Measurements from ENCODE around the gene NHERF1.

DNA sequence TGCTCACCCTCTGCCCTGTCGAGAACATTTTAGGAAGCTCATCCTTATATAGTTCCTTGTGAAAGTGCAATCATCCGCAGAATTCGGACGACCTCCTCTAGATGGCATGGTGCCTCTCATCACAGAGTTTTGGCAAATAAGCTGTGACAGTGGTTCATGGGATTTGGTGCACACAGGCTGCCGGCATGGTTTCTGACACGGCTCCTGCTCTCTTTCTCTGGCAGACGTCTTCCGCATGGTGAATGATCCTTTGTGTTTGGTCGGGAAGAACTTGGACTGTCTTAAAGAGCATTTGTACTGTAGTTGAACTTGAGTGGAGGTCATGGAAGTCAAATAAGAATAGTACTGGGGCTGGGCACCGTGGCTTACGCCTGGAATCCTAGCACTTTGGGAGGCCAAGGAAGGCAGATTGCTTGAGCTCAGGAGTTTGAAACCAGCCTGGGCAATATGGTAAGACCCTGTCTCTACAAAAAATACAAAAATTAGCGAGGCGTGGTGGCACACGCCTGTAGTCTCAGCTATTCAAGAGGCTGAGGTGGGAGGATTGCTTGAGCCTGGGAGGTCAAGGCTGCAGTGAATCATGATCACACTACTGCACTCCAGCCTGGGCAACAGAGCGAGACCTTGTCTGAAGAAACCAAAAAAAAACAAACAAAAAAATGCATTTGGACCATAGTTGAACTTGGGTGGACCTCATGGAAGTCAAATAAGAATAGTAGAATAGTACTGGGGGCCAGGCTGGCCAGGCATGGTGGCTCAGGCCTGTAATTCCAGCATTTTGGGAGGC, 62.5 kb downstream of the NHERF1 start:
- no peak for TF ChIP-seq ZNF175 (tag by site-specific recombination; IDR thresholded peaks at IDR 0.05)
- TF ChIP-seq ZNF121 (tag by site-specific recombination; IDR thresholded peaks at IDR 0.05), result no peak
- TF ChIP-seq KLF10 (tag by site-specific recombination; IDR thresholded peaks at IDR 0.05), result no peak
- TF ChIP-seq ZNF155 (tag by site-specific recombination; IDR thresholded peaks at IDR 0.05), result no peak
- TF ChIP-seq YY1 (tag by site-specific recombination; IDR thresholded peaks at IDR 0.05), result no peak
- TF ChIP-seq, protein P1, sequence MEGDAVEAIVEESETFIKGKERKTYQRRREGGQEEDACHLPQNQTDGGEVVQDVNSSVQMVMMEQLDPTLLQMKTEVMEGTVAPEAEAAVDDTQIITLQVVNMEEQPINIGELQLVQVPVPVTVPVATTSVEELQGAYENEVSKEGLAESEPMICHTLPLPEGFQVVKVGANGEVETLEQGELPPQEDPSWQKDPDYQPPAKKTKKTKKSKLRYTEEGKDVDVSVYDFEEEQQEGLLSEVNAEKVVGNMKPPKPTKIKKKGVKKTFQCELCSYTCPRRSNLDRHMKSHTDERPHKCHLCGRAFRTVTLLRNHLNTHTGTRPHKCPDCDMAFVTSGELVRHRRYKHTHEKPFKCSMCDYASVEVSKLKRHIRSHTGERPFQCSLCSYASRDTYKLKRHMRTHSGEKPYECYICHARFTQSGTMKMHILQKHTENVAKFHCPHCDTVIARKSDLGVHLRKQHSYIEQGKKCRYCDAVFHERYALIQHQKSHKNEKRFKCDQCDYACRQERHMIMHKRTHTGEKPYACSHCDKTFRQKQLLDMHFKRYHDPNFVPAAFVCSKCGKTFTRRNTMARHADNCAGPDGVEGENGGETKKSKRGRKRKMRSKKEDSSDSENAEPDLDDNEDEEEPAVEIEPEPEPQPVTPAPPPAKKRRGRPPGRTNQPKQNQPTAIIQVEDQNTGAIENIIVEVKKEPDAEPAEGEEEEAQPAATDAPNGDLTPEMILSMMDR (tag by site-specific recombination; IDR thresholded peaks at IDR 0.05), result no peak
- no peak for TF ChIP-seq BCL11A (tag by site-specific recombination; IDR thresholded peaks at IDR 0.05; ENCODE audit: low read depth)
- TF ChIP-seq, protein P2, sequence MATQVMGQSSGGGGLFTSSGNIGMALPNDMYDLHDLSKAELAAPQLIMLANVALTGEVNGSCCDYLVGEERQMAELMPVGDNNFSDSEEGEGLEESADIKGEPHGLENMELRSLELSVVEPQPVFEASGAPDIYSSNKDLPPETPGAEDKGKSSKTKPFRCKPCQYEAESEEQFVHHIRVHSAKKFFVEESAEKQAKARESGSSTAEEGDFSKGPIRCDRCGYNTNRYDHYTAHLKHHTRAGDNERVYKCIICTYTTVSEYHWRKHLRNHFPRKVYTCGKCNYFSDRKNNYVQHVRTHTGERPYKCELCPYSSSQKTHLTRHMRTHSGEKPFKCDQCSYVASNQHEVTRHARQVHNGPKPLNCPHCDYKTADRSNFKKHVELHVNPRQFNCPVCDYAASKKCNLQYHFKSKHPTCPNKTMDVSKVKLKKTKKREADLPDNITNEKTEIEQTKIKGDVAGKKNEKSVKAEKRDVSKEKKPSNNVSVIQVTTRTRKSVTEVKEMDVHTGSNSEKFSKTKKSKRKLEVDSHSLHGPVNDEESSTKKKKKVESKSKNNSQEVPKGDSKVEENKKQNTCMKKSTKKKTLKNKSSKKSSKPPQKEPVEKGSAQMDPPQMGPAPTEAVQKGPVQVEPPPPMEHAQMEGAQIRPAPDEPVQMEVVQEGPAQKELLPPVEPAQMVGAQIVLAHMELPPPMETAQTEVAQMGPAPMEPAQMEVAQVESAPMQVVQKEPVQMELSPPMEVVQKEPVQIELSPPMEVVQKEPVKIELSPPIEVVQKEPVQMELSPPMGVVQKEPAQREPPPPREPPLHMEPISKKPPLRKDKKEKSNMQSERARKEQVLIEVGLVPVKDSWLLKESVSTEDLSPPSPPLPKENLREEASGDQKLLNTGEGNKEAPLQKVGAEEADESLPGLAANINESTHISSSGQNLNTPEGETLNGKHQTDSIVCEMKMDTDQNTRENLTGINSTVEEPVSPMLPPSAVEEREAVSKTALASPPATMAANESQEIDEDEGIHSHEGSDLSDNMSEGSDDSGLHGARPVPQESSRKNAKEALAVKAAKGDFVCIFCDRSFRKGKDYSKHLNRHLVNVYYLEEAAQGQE (tag by site-specific recombination; IDR thresholded peaks at IDR 0.05), result no peak
- TF ChIP-seq ZNF324 (tag by site-specific recombination; IDR thresholded peaks at IDR 0.05), result no peak
- TF ChIP-seq ZNF302 (tag by site-specific recombination; IDR thresholded peaks at IDR 0.05; ENCODE audit: low read depth), result no peak
- no peak for TF ChIP-seq ZNF391 (tag by site-specific recombination; IDR thresholded peaks at IDR 0.05; ENCODE audit: borderline replicate concordance, low read depth)
- no peak for TF ChIP-seq ZNF677 (tag by site-specific recombination; IDR thresholded peaks at IDR 0.05)
- TF ChIP-seq, protein P3, sequence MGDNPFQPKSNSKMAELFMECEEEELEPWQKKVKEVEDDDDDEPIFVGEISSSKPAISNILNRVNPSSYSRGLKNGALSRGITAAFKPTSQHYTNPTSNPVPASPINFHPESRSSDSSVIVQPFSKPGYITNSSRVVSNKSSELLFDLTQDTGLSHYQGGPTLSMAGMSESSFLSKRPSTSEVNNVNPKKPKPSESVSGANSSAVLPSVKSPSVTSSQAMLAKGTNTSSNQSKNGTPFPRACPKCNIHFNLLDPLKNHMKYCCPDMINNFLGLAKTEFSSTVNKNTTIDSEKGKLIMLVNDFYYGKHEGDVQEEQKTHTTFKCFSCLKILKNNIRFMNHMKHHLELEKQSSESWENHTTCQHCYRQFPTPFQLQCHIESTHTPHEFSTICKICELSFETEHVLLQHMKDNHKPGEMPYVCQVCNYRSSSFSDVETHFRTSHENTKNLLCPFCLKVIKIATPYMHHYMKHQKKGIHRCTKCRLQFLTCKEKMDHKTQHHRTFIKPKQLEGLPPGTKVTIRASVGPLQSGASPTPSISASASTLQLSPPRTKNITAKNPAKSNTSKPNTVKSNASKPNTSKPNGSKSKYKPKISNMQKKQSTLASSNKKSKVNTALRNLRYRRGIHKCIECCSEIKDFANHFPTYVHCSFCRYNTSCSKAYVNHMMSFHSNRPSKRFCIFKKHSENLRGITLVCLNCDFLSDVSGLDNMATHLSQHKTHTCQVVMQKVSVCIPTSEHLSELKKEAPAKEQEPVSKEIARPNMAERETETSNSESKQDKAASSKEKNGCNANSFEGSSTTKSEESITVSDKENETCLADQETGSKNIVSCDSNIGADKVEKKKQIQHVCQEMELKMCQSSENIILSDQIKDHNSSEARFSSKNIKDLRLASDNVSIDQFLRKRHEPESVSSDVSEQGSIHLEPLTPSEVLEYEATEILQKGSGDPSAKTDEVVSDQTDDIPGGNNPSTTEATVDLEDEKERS (tag by site-specific recombination; IDR thresholded peaks at IDR 0.05), result no peak
- no peak for TF ChIP-seq TRIM28 (IDR thresholded peaks at IDR 0.05; ENCODE audit: borderline replicate concordance, low read length)
